IgD-negative memory B cell (primary cell): ENCODE measurements around the gene CD209. TPM values are rescaled to one million over a fixed set of nuclear protein-coding genes. Genes with fewer than 3 reads are reported as not detected.
"Not testable (repeated sequence)": the region's sequence is repeated elsewhere in the genome, so short reads cannot be mapped to it uniquely, and the experiment has no call there.

ENCODE experiments used
- H3K27ac Mint-ChIP-seq, 3 donors: one replicate each; pipeline ENCODE4 v1.8.0; 2020 to 2022; ENCODE audit warnings: mild to moderate bottlenecking in 3 of 3, mixed read lengths in 3 of 3, moderate library complexity in 1 of 3
- H3K27me3 Mint-ChIP-seq: one replicate; pipeline ENCODE4 v1.8.0; 2021; ENCODE audit warnings: mixed read lengths
- H3K36me3 Mint-ChIP-seq: one replicate; pipeline ENCODE4 v1.8.0; 2020; ENCODE audit warnings: mild to moderate bottlenecking, mixed read lengths
- H3K4me1 Mint-ChIP-seq, 3 donors: one replicate each; pipeline ENCODE4 v1.8.0; 2020 to 2022; ENCODE audit warnings: mixed read lengths in 3 of 3, mild to moderate bottlenecking in 1 of 3
- H3K4me3 Mint-ChIP-seq, 4 donors: one replicate each; pipeline ENCODE4 v1.8.0; 2020 to 2022; ENCODE audit warnings: mild to moderate bottlenecking in 4 of 4, mixed read lengths in 4 of 4, moderate library complexity in 3 of 4
- H3K9me3 Mint-ChIP-seq, 3 donors: one replicate each; pipeline ENCODE4 v1.8.0; 2020 to 2021; ENCODE audit warnings: mixed read lengths in 3 of 3, mild to moderate bottlenecking in 1 of 3
- polyA plus RNA-seq: library from polyadenylated mRNA; unstranded; fragments of 300-500 nt; fragmentation: Illumina TruSeq; gene quantifications from one replicate; pipeline ENCODE4 v1.2.3, GENCODE V29; 2021

Gene CD209
- polyA plus RNA-seq, 1 donor from 2014 or later, result not detected

GRCh38 chr19:7779631-7780486 lies 32.5 kb upstream of the CD209 start:
- H3K4me1 Mint-ChIP-seq, result peaks cover 2 to 9% (median 9%) of the 10 kb centered on the region in 3 donors
- no peaks in the 10 kb centered on the region for H3K9me3 Mint-ChIP-seq
- H3K36me3 Mint-ChIP-seq, result no peaks in the 10 kb centered on the region
- no peak overlapping the region for H3K4me3 Mint-ChIP-seq
- peaks cover 19% of the 10 kb centered on the region for H3K27me3 Mint-ChIP-seq
- H3K27ac Mint-ChIP-seq, result no peak overlapping the region

GRCh38 chr19:7778081-7778480 lies 30.7 kb upstream of the CD209 start:
- Mint-ChIP-seq H3K27me3 (peaks cover 13% of the 10 kb centered on the region), H3K36me3 (no peaks in the 10 kb centered on the region), H3K27ac (no peak overlapping the region), H3K4me1 (peaks cover 2 to 10% (median 9%) of the 10 kb centered on the region in 3 donors), H3K9me3 (no peaks in the 10 kb centered on the region), H3K4me3 (no peak overlapping the region)

- Mint-ChIP-seq H3K27ac (no peak overlapping the region), H3K4me1 (peaks cover 11 to 20% (median 20%) of the 10 kb centered on the region in 3 donors), H3K36me3 (no peaks in the 10 kb centered on the region)
These were observed 28.4 kb upstream of the CD209 start for GRCh38 chr19:7775761-7776160.

GRCh38 chr19:7773841-7774240 lies 26.5 kb upstream of the CD209 start:
- Mint-ChIP-seq H3K9me3 (no peaks in the 10 kb centered on the region), H3K4me3 (no peak overlapping the region), H3K4me1 (peaks cover 11 to 20% (median 20%) of the 10 kb centered on the region in 3 donors), H3K27ac (no peak overlapping the region), H3K27me3 (peaks cover 14% of the 10 kb centered on the region), H3K36me3 (no peaks in the 10 kb centered on the region)

More at GRCh38 chr19:7775761-7776160, 28.4 kb upstream of the CD209 start:
- Mint-ChIP-seq H3K9me3 (no peaks in the 10 kb centered on the region), H3K4me3 (no peak overlapping the region), H3K27me3 (peaks cover 14% of the 10 kb centered on the region)

GRCh38 chr19:7772752-7773291 lies 25.5 kb upstream of the CD209 start:
- H3K27ac Mint-ChIP-seq, result no peak overlapping the region
- peaks cover 11 to 20% (median 13%) of the 10 kb centered on the region in 3 donors for H3K4me1 Mint-ChIP-seq
- H3K27me3 Mint-ChIP-seq, result peaks cover 14% of the 10 kb centered on the region
- no peaks in the 10 kb centered on the region for H3K36me3 Mint-ChIP-seq
- H3K9me3 Mint-ChIP-seq, result no peaks in the 10 kb centered on the region
- no peak overlapping the region for H3K4me3 Mint-ChIP-seq

GRCh38 chr19:7771072-7771471 lies 23.7 kb upstream of the CD209 start:
- no peak overlapping the region for H3K27ac Mint-ChIP-seq
- no peaks in the 10 kb centered on the region for H3K9me3 Mint-ChIP-seq

GRCh38 chr19:7769171-7769570 lies 21.8 kb upstream of the CD209 start:
- Mint-ChIP-seq H3K27ac (peak overlapping the region in 1 of 3 donors; percentile 60), H3K9me3 (no peaks in the 10 kb centered on the region), H3K27me3 (peaks cover 19% of the 10 kb centered on the region), H3K4me1 (peaks cover 9 to 12% (median 11%) of the 10 kb centered on the region in 3 donors), H3K36me3 (no peaks in the 10 kb centered on the region), H3K4me3 (no peak overlapping the region)

More at GRCh38 chr19:7771072-7771471, 23.7 kb upstream of the CD209 start:
- Mint-ChIP-seq H3K4me3 (no peak overlapping the region), H3K4me1 (peaks cover 9 to 15% (median 12%) of the 10 kb centered on the region in 3 donors), H3K36me3 (no peaks in the 10 kb centered on the region), H3K27me3 (peaks cover 21% of the 10 kb centered on the region)

GRCh38 chr19:7767487-7767886 lies 20.2 kb upstream of the CD209 start:
- H3K36me3 Mint-ChIP-seq, result no peaks in the 10 kb centered on the region
- no peak overlapping the region for H3K4me3 Mint-ChIP-seq
- H3K4me1 Mint-ChIP-seq, result peaks cover 3 to 10% (median 3%) of the 10 kb centered on the region in 3 donors
- no peak overlapping the region for H3K27ac Mint-ChIP-seq
- H3K9me3 Mint-ChIP-seq, result no peaks in the 10 kb centered on the region
- H3K27me3 Mint-ChIP-seq, result peaks cover 21% of the 10 kb centered on the region

GRCh38 chr19:7766535-7766934 lies 19.2 kb upstream of the CD209 start:
- no peak overlapping the region for H3K27ac Mint-ChIP-seq
- H3K36me3 Mint-ChIP-seq, result no peaks in the 10 kb centered on the region
- no peak overlapping the region for H3K4me3 Mint-ChIP-seq
- no peaks in the 10 kb centered on the region for H3K9me3 Mint-ChIP-seq
- H3K4me1 Mint-ChIP-seq, result peaks cover 0 to 4% (median 2%) of the 10 kb centered on the region in 3 donors
- peaks cover 22% of the 10 kb centered on the region for H3K27me3 Mint-ChIP-seq

GRCh38 chr19:7765043-7765442 lies 17.7 kb upstream of the CD209 start:
- Mint-ChIP-seq H3K27ac (peak overlapping the region in 1 of 3 donors; percentile 7), H3K27me3 (peaks cover 28% of the 10 kb centered on the region)
- not testable (repeated sequence) for H3K36me3 Mint-ChIP-seq, H3K9me3 Mint-ChIP-seq, H3K4me1 Mint-ChIP-seq, H3K4me3 Mint-ChIP-seq

- Mint-ChIP-seq H3K27me3 (peaks cover 23% of the 10 kb centered on the region), H3K4me3 (peak overlapping the region in 1 of 4 donors; percentile 24)
- not testable (repeated sequence) for H3K27ac Mint-ChIP-seq, H3K36me3 Mint-ChIP-seq, H3K9me3 Mint-ChIP-seq, H3K4me1 Mint-ChIP-seq
These were observed 16.8 kb upstream of the CD209 start for GRCh38 chr19:7764157-7764556.

GRCh38 chr19:7763696-7764095 lies 16.4 kb upstream of the CD209 start:
- Mint-ChIP-seq H3K36me3 (peaks cover under 1% of the 10 kb centered on the region), H3K27me3 (peaks cover 23% of the 10 kb centered on the region), H3K4me3 (no peak overlapping the region), H3K4me1 (peaks cover 0 to 4% (median 0%) of the 10 kb centered on the region in 3 donors), H3K9me3 (peaks cover 0 to 11% (median 7%) of the 10 kb centered on the region in 3 donors), H3K27ac (no peak overlapping the region)

- peaks cover 0 to 13% (median 13%) of the 10 kb centered on the region in 3 donors for H3K9me3 Mint-ChIP-seq
- H3K4me3 Mint-ChIP-seq, result peak within 1 kb of the TSS in 1 of 4 donors; percentile 24
- peaks cover 2% of the 10 kb centered on the region for H3K36me3 Mint-ChIP-seq
- peaks cover 23% of the 10 kb centered on the region for H3K27me3 Mint-ChIP-seq
- H3K27ac Mint-ChIP-seq, result peak within 1 kb of the TSS in 1 of 3 donors; percentile 46
- H3K4me1 Mint-ChIP-seq, result peaks cover 0 to 4% (median 0%) of the 10 kb centered on the region in 3 donors
These were observed 15.5 kb upstream of the CD209 start, which contains the start of gene CLEC4M for GRCh38 chr19:7762719-7763293. Gene CLEC4M, plus strand, starts transcription at chr19:7763243. Its CDS starts 24 bp downstream, at chr19:7763267.

- peaks cover 3 to 33% (median 32%) of the 10 kb centered on the region in 3 donors for H3K9me3 Mint-ChIP-seq
- peaks cover 0 to 5% (median 4%) of the 10 kb centered on the region in 3 donors for H3K4me1 Mint-ChIP-seq
- H3K4me3 Mint-ChIP-seq, result peak overlapping the region in 1 of 4 donors; percentile 49
- no peak overlapping the region for H3K27ac Mint-ChIP-seq
- peaks cover 17% of the 10 kb centered on the region for H3K27me3 Mint-ChIP-seq
- peaks cover 2% of the 10 kb centered on the region for H3K36me3 Mint-ChIP-seq
These were observed 11.8 kb upstream of the CD209 start for GRCh38 chr19:7759156-7759555.

GRCh38 chr19:7757358-7757757 lies 10.0 kb upstream of the CD209 start:
- peaks cover 1 to 6% (median 5%) of the 10 kb centered on the region in 3 donors for H3K4me1 Mint-ChIP-seq
- H3K36me3 Mint-ChIP-seq, result peaks cover 2% of the 10 kb centered on the region
- H3K27me3 Mint-ChIP-seq, result peaks cover 11% of the 10 kb centered on the region
- H3K4me3 Mint-ChIP-seq, result no peak overlapping the region
- peak overlapping the region in 1 of 3 donors; percentile 67 for H3K27ac Mint-ChIP-seq
- peaks cover 5 to 39% (median 32%) of the 10 kb centered on the region in 3 donors for H3K9me3 Mint-ChIP-seq
